Measurements from ENCODE around the gene DIP2C. TPM values are rescaled to one million over a fixed set of nuclear protein-coding genes. Genes with fewer than 3 reads are reported as not detected.

The DIP2C gene
- total and polyA plus RNA-seq, 2 donors (not counting 1 experiment from before 2014, with no cell fraction given): 1.3 to 1.9 TPM

- no peak overlapping the region for H3K4me2 ChIP-seq (replicated peaks; ENCODE audit: low read depth, low read length, poor library complexity, severe bottlenecking)
- ATAC-seq (ENCODE audit: low read depth) (no peak), DNase-seq (no peak)
- H3K79me2 ChIP-seq (ENCODE audit: control insufficient read depth, insufficient read depth, low read length): no peaks in the 10 kb centered on the region
- peaks cover 0 to 14% (median 1%) of the 10 kb centered on the region in 4 experiments for H3K27me3 ChIP-seq (replicated peaks in 1 of 4; ENCODE audit: control extremely low read depth in 1 of 4, control insufficient read depth in 3 of 4, insufficient read depth in 4 of 4, low read length in 3 of 4)
- no peaks in the 10 kb centered on the region for H3K36me3 ChIP-seq (replicated peaks in 1 of 2; ENCODE audit: control extremely low read depth in 1 of 2, control insufficient read depth in 1 of 2, extremely low read depth in 1 of 2, insufficient read depth in 2 of 2, low read length in 1 of 2)
- POLR2A ChIA-PET: no interaction called here
- Mint-ChIP-seq H3K9me3 (ENCODE audit: insufficient read depth) (no peaks in the 10 kb centered on the region), H3K4me3 (no peak overlapping the region), H3K27me3 (peaks cover 32% of the 10 kb centered on the region), H3K4me1 (peaks cover 4% of the 10 kb centered on the region), H3K27ac (no peak overlapping the region)
- H3K4me3 ChIP-seq (ENCODE audit: control extremely low read depth in 1 of 5, extremely low read depth in 1 of 5, insufficient read depth in 1 of 5, low read depth in 2 of 5, low read length in 4 of 5): no peak overlapping the region
- 0% methylated on average over 1 of the region's 2 CpGs for WGBS (ENCODE audit: insufficient coverage)
- H3K9me3 ChIP-seq (ENCODE audit: control extremely low read depth in 1 of 3, control insufficient read depth in 2 of 3, insufficient read depth in 1 of 3, low read length in 2 of 3): peaks cover 0 to 5% (median 0%) of the 10 kb centered on the region in 3 donors
- CTCF ChIA-PET: interaction anchor here (1.6 kb wide), 1 partner anchor 10 kb away, joined by 7 read pairs; no protein-coding TSS in a partner anchor
- H2AFZ ChIP-seq (ENCODE audit: insufficient read depth, low read depth, low read length, poor library complexity, severe bottlenecking): no peak overlapping the region
- TF ChIP-seq EZH2 (IDR thresholded peaks at IDR 0.05; ENCODE audit: borderline replicate concordance, insufficient read depth, low read depth, low read length, poor library complexity, severe bottlenecking) (no peak), CTCF (IDR thresholded peaks at IDR 0.05) (no peak)
- no peak overlapping the region for H3K27ac ChIP-seq (ENCODE audit: low read length in 2 of 2)
- no peak overlapping the region for H3K9ac ChIP-seq (ENCODE audit: low read length)
- H4K20me1 ChIP-seq (ENCODE audit: control insufficient read depth, insufficient read depth, low read length, poor library complexity, severe bottlenecking): no peaks in the 10 kb centered on the region
- intact Hi-C loops (cut with micrococcal nuclease): no loop called here
- peaks cover 6 to 9% of the 10 kb centered on the region in 2 donors for H3K4me1 ChIP-seq (ENCODE audit: control insufficient read depth in 2 of 2, insufficient read depth in 2 of 2, low read length in 2 of 2)
Observed at GRCh38 chr10:500876-501275, 188.6 kb downstream of the DIP2C start.

GRCh38 chr10:499991-500390 is 189.5 kb downstream of the DIP2C start:
- Histone ChIP-seq H2AFZ (ENCODE audit: insufficient read depth, low read depth, low read length, poor library complexity, severe bottlenecking) (no peak overlapping the region), H3K79me2 (ENCODE audit: control insufficient read depth, insufficient read depth, low read length) (no peaks in the 10 kb centered on the region), H4K20me1 (ENCODE audit: control insufficient read depth, insufficient read depth, low read length, poor library complexity, severe bottlenecking) (no peaks in the 10 kb centered on the region), H3K4me1 (ENCODE audit: control insufficient read depth in 2 of 2, insufficient read depth in 2 of 2, low read length in 2 of 2) (peaks cover 0 to under 1% of the 10 kb centered on the region in 2 donors), H3K4me2 (replicated peaks; ENCODE audit: low read depth, low read length, poor library complexity, severe bottlenecking) (no peak overlapping the region), H3K9me3 (ENCODE audit: control extremely low read depth in 1 of 3, control insufficient read depth in 2 of 3, insufficient read depth in 1 of 3, low read length in 2 of 3) (no peaks in the 10 kb centered on the region), H3K27ac (ENCODE audit: low read length in 2 of 2) (no peak overlapping the region), H3K36me3 (replicated peaks in 1 of 2; ENCODE audit: control extremely low read depth in 1 of 2, control insufficient read depth in 1 of 2, extremely low read depth in 1 of 2, insufficient read depth in 2 of 2, low read length in 1 of 2) (no peaks in the 10 kb centered on the region), H3K4me3 (ENCODE audit: control extremely low read depth in 1 of 5, extremely low read depth in 1 of 5, insufficient read depth in 1 of 5, low read depth in 2 of 5, low read length in 4 of 5) (no peak overlapping the region), H3K9ac (ENCODE audit: low read length) (no peak overlapping the region), H3K27me3 (replicated peaks in 1 of 4; ENCODE audit: control extremely low read depth in 1 of 4, control insufficient read depth in 3 of 4, insufficient read depth in 4 of 4, low read length in 3 of 4) (peaks cover 0 to 14% (median 2%) of the 10 kb centered on the region in 4 experiments)
- ChIA-PET POLR2A (no interaction called here), CTCF (interaction anchor here (1.6 kb wide), 1 partner anchor 11 kb away, joined by 7 read pairs; no protein-coding TSS in a partner anchor)
- intact Hi-C loops (cut with micrococcal nuclease): no loop called here
- TF ChIP-seq CTCF (IDR thresholded peaks at IDR 0.05) (no peak), EZH2 (IDR thresholded peaks at IDR 0.05; ENCODE audit: borderline replicate concordance, insufficient read depth, low read depth, low read length, poor library complexity, severe bottlenecking) (no peak)
- DNase-seq: no peak
- H3K4me3 Mint-ChIP-seq: no peak overlapping the region
- H3K27me3 Mint-ChIP-seq: peaks cover 32% of the 10 kb centered on the region
- WGBS (ENCODE audit: insufficient coverage): 68% methylated on average over 3 of the region's 4 CpGs
- ATAC-seq (ENCODE audit: low read depth): no peak
- no peaks in the 10 kb centered on the region for H3K9me3 Mint-ChIP-seq (ENCODE audit: insufficient read depth)
- no peak overlapping the region for H3K27ac Mint-ChIP-seq
- H3K4me1 Mint-ChIP-seq: no peaks in the 10 kb centered on the region
